Activated CD4-positive, alpha-beta T cell treated with anti-CD3 and anti-CD28 coated beads, Interleukin-2, amount 50 U/mL, for 48 hours (primary cell): ENCODE measurements around the gene PDE10A.

Experiments used
- DNase-seq, 2 experiments: peaks; one replicate each; pipeline ENCODE4 v3.0.0-alpha.2; 2020

Gene PDE10A

DNA sequence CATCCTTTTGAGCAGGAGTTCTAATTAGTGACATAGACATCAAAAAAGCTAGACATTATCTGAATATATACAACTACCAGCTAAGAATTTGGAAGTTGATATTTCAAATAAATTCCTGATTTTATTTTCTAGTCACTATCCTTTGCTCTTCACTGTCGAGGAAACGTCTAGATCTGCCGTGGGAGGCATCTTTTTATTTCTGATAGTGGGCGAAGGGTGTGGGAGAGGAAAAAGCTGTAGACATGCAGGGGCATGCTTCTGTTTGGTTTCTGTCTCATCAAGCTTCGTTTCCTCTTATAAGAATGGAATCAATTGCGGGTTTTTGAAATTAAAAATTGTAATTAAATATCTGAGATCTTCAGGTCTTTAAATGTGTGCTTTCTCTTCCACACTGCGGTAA is 337.4 kb downstream of the PDE10A start:
- no peak for DNase-seq

GRCh38 chr6:165321555-165322145 is 341.4 kb downstream of the PDE10A start:
- DNase-seq: no peak

DNA sequence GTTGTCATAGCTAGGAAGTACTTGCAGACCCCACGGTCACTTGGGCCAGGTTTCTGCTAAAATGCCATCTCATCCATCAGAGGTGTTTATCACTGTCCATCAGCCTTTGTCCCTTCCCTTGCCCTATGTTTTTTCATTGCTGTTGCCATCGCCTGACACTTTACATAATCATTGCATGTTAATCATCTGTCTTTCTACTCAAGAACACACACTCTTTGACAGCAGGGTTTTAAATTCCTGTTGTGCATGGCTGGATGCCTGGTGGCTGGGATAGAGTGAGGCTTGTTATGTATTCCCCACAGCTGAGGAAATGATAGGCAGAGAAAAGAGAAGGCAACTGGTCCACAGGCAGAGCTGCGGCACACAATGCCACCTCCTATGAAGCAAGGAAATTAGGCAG is 341.9 kb downstream of the PDE10A start:
- no peak for DNase-seq

DNA sequence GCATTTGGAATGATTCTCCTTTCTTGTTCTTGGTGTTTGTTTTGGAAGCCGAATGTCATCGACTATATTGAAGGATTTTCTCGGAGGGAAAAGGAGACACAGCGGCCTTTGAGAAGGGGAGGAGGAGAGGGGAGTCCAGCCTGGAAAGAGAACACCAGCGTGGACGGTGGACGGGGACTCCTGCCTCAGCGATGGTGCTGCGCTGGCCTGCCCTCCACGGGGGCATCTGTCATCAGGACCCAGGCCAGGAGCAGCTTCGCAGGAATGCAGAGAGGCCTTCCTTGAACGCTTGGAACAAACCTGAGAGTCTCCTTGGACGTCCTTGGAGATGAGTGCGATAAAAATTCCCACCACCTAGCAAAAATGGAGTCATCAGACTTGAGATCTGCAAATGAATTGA is 345.3 kb downstream of the PDE10A start:
- no peak for DNase-seq

DNA sequence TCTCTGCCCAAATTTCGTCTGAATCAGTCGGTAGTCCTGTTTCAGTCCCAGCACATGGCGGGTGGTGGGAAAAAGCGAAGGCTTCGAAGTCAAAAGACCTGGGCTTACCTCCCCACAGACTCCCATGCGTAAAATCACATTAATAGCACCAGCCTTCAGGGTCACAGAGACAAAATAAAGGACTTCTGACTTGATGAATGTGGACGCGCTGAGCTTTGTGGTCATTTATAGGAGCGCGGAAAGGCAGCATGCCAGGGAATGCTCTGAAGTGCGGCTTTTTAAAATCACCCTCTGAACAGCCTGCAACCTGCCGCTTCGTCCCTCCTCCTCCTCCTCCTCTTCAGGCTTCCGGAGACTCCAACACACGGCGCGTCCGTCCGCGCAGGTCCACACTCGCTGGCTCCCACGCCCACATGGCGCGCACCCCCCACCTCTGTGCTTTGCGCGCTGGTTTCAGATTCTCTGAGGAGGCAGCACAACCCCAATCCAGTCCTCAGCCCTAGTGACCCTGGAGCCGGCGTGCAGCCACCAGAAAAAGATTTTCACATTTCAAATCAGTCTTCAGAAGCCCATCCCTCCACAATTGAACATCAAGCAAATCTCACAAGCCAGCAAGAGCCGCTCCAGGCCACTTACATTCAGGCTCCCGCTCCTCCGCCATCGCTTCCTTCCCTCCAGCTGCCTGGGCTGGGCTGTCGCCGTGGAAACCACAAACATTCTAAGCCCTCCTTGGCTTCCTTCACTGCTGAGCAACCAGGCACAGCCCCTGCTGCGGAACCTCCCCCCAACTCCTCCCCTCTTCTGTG is 353.9 kb downstream of the PDE10A start, which contains the start of gene C6orf118:
TSS of gene C6orf118 (minus strand) at position 680 of the 806 bp plus-strand sequence. CDS start at position 661, 19 bp downstream.
- DNase-seq: peak in 1 of 2 experiments; percentile 5

- DNase-seq: no peak
Observed at GRCh38 chr6:165306955-165307354, 356.1 kb downstream of the PDE10A start.

DNA sequence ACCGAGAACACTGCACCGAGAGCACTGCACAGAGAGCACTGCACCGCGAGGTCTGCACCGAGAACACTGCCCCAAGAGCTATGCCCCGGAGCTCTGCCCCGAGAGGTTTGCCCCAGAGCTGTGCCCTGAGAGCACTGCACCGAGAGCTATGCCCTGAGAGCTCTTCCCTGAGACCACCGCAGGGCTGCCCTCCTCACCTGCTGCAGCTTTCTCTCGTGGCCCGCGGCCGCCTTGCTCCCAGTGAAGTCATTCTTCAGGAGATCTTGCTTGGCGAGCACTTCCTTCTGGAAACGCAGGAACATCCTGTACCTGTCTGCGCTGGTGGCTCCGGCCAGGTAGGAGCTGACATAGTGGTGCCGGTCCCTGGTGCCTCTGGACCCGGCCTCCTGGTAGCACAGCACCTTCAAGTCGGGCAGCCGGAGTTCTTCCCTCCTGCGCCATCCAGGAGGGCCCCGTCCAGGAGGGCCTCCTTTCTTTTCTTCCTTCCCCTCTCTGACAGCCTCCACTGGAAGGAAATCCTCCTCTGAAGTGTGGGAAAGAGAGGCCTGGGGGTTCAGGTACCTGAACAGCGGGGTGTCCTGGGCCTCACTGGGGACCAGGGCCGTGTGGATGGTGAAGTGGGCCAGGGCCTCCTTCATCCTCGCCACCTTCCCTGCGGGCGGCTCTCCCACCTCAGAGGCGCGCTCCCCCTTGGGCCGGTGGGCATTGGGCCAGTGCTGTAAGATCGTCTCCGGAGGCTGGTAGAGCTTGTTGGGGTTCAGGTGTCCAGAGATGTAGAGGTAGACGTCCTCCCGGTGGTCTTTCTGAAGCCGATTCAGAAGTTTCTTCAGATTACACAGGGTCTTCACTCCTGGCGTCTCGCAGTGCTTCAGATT is 361.4 kb downstream of the PDE10A start:
- no peak for DNase-seq

DNA sequence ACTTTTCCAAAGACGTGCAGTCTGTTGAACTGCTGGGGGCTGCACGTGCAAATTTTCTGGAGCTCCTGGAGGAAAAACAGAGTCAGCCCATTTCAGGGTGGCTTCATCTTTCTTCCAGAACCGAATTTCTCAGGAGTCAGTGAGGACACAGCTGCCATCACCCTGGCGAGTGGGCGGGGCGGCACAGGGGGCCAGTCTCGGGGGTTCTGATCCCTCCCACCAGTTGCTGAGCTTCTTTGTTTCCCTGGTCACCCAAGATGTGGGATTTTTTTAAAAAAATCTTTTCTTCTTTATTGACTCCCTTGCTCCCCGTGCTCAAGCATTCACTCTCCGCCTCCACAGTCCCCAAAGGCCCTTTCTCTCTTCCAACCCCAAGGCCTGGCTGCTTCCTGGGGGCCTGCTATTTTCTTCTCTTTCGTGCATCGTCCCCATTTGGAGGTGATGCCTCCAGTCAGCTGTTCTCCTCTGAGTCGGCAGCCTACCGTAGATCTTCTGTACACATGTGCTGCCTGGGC is 362.6 kb downstream of the PDE10A start:
- DNase-seq: no peak

- no peak for DNase-seq
Observed at GRCh38 chr6:165298875-165299274, 364.2 kb downstream of the PDE10A start.

DNA sequence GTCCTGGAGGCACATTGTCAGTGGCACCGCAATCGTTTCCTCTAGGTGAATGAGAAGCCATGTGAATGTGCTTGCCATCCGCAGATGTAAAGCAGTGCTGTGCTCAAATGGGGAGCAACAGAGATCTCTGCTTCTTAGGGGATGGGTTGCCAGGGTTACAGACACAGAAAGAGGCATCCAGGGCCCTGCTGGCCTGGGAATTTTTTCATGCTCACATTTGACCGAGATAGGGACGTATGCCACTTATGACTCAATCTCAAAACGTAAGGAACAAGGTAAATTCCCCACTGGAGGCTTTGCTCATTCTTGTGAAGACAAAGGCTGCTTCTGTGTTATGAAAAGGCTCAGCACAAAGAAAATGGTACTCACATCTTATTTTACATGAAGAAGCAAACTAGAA is 364.6 kb downstream of the PDE10A start:
- DNase-seq: no peak

GRCh38 chr6:165292657-165293056 is 370.4 kb downstream of the PDE10A start:
- DNase-seq: no peak
